H9 (cell line): Measurements from ENCODE around the gene URI1. TPM values are rescaled to one million over a fixed set of nuclear protein-coding genes. Genes with fewer than 3 reads are reported as not detected.

Experiments used
- DNase-seq: peaks from one replicate; pipeline ENCODE4 v3.0.0-alpha.2; 2017
- H2AFZ ChIP-seq: one replicate; pipeline ENCODE4 v1.6.1; 2013; ENCODE audit warnings: mild to moderate bottlenecking, low read length, control low read depth, moderate library complexity
- H2AK5ac ChIP-seq: 2 replicates; pipeline ENCODE4 v1.6.1; 2013; ENCODE audit warnings: low read length, control low read depth, mixed read lengths; ENCODE audit not compliant: insufficient read length
- H2BK120ac ChIP-seq: one replicate; pipeline ENCODE4 v1.6.1; 2013; ENCODE audit warnings: low read depth, mild to moderate bottlenecking, low read length, control low read depth, inconsistent platforms; ENCODE audit not compliant: poor library complexity, severe bottlenecking
- H2BK12ac ChIP-seq: 2 replicates; pipeline ENCODE4 v1.6.1; 2013; ENCODE audit warnings: low read length, control low read depth, mixed read lengths, low read depth; ENCODE audit not compliant: insufficient read length
- H2BK15ac ChIP-seq: 2 replicates; pipeline ENCODE4 v1.6.1; 2013; ENCODE audit warnings: low read depth, low read length, control low read depth
- H2BK20ac ChIP-seq: one replicate; pipeline ENCODE4 v1.6.1; 2013; ENCODE audit warnings: low read depth, mild to moderate bottlenecking, low read length, control low read depth, inconsistent platforms; ENCODE audit not compliant: poor library complexity, severe bottlenecking
- H2BK5ac ChIP-seq: 2 replicates; pipeline ENCODE4 v1.6.1; 2013; ENCODE audit warnings: low read length, control low read depth, mixed read lengths; ENCODE audit not compliant: insufficient read length
- H3K14ac ChIP-seq: 2 replicates; pipeline ENCODE4 v1.6.1; 2013; ENCODE audit warnings: low read length, control low read depth; ENCODE audit not compliant: insufficient read depth
- H3K18ac ChIP-seq: 2 replicates; pipeline ENCODE4 v1.6.1; 2013; ENCODE audit warnings: low read depth, mild to moderate bottlenecking, mixed read lengths, low read length, control low read depth; ENCODE audit not compliant: insufficient read length
- H3K23ac ChIP-seq: 2 replicates; pipeline ENCODE4 v1.6.1; 2013; ENCODE audit warnings: low read length, control low read depth, mixed read lengths, low read depth; ENCODE audit not compliant: insufficient read length
- H3K23me2 ChIP-seq: 2 replicates; pipeline ENCODE4 v1.6.1; 2013; ENCODE audit warnings: low read depth, mild to moderate bottlenecking, mixed read lengths, low read length, control low read depth; ENCODE audit not compliant: insufficient read length, poor library complexity, severe bottlenecking
- H3K27ac ChIP-seq: 2 replicates; pipeline ENCODE4 v1.5.1; 2013; ENCODE audit warnings: low read length, control low read depth, mixed read lengths, low read depth; ENCODE audit not compliant: insufficient read length
- H3K27me3 ChIP-seq: 2 replicates; pipeline ENCODE4 v1.6.1; 2013; ENCODE audit warnings: low read length, control low read depth, inconsistent platforms; ENCODE audit not compliant: insufficient read depth
- H3K4ac ChIP-seq: 2 replicates; pipeline ENCODE4 v1.6.1; 2013; ENCODE audit warnings: low read depth, mild to moderate bottlenecking, control low read depth, inconsistent platforms, low read length, moderate library complexity
- H3K4me1 ChIP-seq: 2 replicates; pipeline ENCODE4 v1.6.1; 2013; ENCODE audit warnings: low read length, control low read depth, inconsistent platforms; ENCODE audit not compliant: insufficient read depth
- H3K4me2 ChIP-seq: 2 replicates; pipeline ENCODE4 v1.6.1; 2013; ENCODE audit warnings: low read length, control low read depth, mixed read lengths; ENCODE audit not compliant: insufficient read length, insufficient read depth
- H3K56ac ChIP-seq: 2 replicates; pipeline ENCODE4 v1.6.1; 2013; ENCODE audit warnings: low read depth, mild to moderate bottlenecking, mixed read lengths, low read length, control low read depth; ENCODE audit not compliant: insufficient read length
- H3K79me1 ChIP-seq: 2 replicates; pipeline ENCODE4 v1.6.1; 2013; ENCODE audit warnings: low read depth, mild to moderate bottlenecking, moderate library complexity, low read length, control low read depth, inconsistent platforms; ENCODE audit not compliant: insufficient read depth, poor library complexity, severe bottlenecking
- H3K79me2 ChIP-seq: 2 replicates; pipeline ENCODE4 v1.6.1; 2013; ENCODE audit warnings: low read length, control low read depth, inconsistent platforms; ENCODE audit not compliant: insufficient read depth
- H3K9ac ChIP-seq: 2 replicates; pipeline ENCODE4 v1.6.1; 2013; ENCODE audit warnings: low read length, control low read depth, mixed read lengths; ENCODE audit not compliant: insufficient read length; ENCODE audit errors: extremely low read depth
- H3K9me3 ChIP-seq: one replicate; pipeline ENCODE4 v1.6.1; 2013; ENCODE audit warnings: low read depth, low read length, inconsistent platforms; ENCODE audit not compliant: control insufficient read depth
- H3T11ph ChIP-seq: one replicate; pipeline ENCODE4 v1.6.1; 2013; ENCODE audit warnings: mild to moderate bottlenecking, low read length, control low read depth, inconsistent platforms
- H4K20me1 ChIP-seq: one replicate; pipeline ENCODE4 v1.6.1; 2013; ENCODE audit not compliant: control insufficient read depth, insufficient read length, insufficient read depth
- H4K5ac ChIP-seq: 2 replicates; pipeline ENCODE4 v1.6.1; 2013; ENCODE audit warnings: low read depth, mild to moderate bottlenecking, mixed read lengths, low read length, control low read depth; ENCODE audit not compliant: insufficient read length
- H4K8ac ChIP-seq: replicated peaks from 2 replicates; pipeline ENCODE4 v1.6.1; 2013; ENCODE audit warnings: low read length, control low read depth, mixed read lengths, low read depth; ENCODE audit not compliant: insufficient read length
- H4K91ac ChIP-seq: 2 replicates; pipeline ENCODE4 v1.6.1; 2013; ENCODE audit warnings: low read depth, mild to moderate bottlenecking, moderate library complexity, mixed read lengths, low read length, control low read depth; ENCODE audit not compliant: insufficient read length
- H3K27ac Mint-ChIP-seq, 3 experiments: 2 replicates in 2 of 3; 3 replicates in 1 of 3; pipeline ENCODE4 v1.8.0; 2020 to 2021; ENCODE audit warnings: mixed read lengths in 3 of 3, mild to moderate bottlenecking in 1 of 3, moderate library complexity in 1 of 3
- H3K27me3 Mint-ChIP-seq: 2 replicates; pipeline ENCODE4 v1.8.0; 2021; ENCODE audit warnings: low read depth, mild to moderate bottlenecking, moderate library complexity, mixed read lengths
- H3K36me3 Mint-ChIP-seq, 3 experiments: 2 replicates in 2 of 3; 3 replicates in 1 of 3; pipeline ENCODE4 v1.8.0; 2020 to 2021; ENCODE audit warnings: low read depth in 3 of 3, mixed read lengths in 3 of 3; ENCODE audit not compliant: insufficient read depth in 1 of 3
- H3K4me1 Mint-ChIP-seq, 2 experiments: 2 replicates each; pipeline ENCODE4 v1.8.0; 2020; ENCODE audit warnings: mixed read lengths in 2 of 2
- H3K4me3 Mint-ChIP-seq, 2 experiments: 2 replicates in 1 of 2; 3 replicates in 1 of 2; pipeline ENCODE4 v1.8.0; 2020 to 2021; ENCODE audit warnings: mild to moderate bottlenecking in 2 of 2, mixed read lengths in 2 of 2, moderate library complexity in 1 of 2
- H3K9me3 Mint-ChIP-seq, 2 experiments: 2 replicates in 1 of 2; 3 replicates in 1 of 2; pipeline ENCODE4 v1.8.0; 2020; ENCODE audit warnings: mild to moderate bottlenecking in 2 of 2, mixed read lengths in 2 of 2, moderate library complexity in 1 of 2
- WGBS: extraction: QIAGEN DNeasy Blood & Tissue Kit; methylation state at CpG from one replicate; pipeline ENCODE4 v1.1.7; 2013; ENCODE audit warnings: missing lambda C conversion rate, low lambda C conversion rate, mixed read lengths; ENCODE audit not compliant: insufficient read length; ENCODE audit errors: extremely low coverage; 5-methylcytosine and 5-hydroxymethylcytosine counted together
- total RNA-seq: library from RNA; stranded (reverse); gene quantifications from 2 replicates; pipeline ENCODE4 v1.2.1, GENCODE V29; 2021
- TF ChIP-seq, protein P1 (sequence below): fragments of 200-600 bp; sonication (generic); conservative IDR thresholded peaks from 3 replicates; pipeline ENCODE4 v1.8.0; 2021; ENCODE audit warnings: antibody characterized with exemption, mild to moderate bottlenecking

Gene URI1
- total RNA-seq, 1 experiment from 2014 or later, result 54.3 TPM

DNA sequence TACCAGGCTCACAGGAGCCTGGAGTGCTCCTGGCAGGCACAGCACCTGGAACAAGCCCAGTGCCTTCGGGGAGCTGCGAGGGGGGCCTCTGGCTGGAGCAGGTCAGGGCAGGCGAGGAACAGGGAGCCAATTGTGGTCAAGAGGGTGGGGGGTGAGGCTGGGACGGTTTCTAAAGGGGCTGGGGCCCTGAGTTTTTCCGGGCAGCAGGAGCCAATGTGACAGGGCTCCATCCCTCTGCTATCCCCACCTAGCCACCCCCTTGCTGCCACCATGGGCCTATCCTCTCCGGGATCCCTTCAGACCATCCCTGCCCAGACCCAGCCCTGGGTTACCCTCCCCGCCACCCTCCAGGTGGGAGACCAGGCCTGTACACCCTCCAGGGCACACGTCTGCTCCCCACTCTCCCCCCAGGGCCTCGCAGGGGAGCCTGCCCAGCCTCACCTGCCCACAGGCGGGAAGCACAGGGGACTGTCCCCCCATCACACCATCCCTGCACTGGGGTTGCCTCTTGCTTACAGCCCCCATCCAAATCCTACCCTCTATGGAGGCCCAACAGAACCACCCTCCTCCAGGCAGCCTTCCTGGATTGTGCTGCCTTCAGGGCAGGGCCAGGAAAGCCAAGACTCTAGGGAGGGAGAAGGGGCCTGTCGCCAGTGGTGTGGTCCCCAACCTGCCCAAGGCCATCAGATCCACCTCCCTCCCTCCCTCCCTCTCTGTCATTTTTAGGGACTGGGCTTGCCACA, 121.0 kb downstream of the URI1 start:
- H3K23me2 ChIP-seq, result no peaks in the 10 kb centered on the region
- H3K27me3 Mint-ChIP-seq, result peaks cover 3% of the 10 kb centered on the region
- H4K5ac ChIP-seq, result no peak overlapping the region
- no peaks in the 10 kb centered on the region; a peak in 1 of 7 replicates for H3K36me3 Mint-ChIP-seq
- no peaks in the 10 kb centered on the region for H3K27me3 ChIP-seq
- no peaks in the 10 kb centered on the region for H3K79me2 ChIP-seq
- no peak overlapping the region for H3T11ph ChIP-seq
- DNase-seq, result no peak
- no peaks in the 10 kb centered on the region for H4K20me1 ChIP-seq
- no peak overlapping the region for H2BK5ac ChIP-seq
- no peak overlapping the region for H2BK20ac ChIP-seq
- no peak overlapping the region for H2BK15ac ChIP-seq
- H2AFZ ChIP-seq, result no peak overlapping the region
- no peak overlapping the region for H3K14ac ChIP-seq
- H3K9ac ChIP-seq, result no peak overlapping the region
- H3K9me3 Mint-ChIP-seq, result no peaks in the 10 kb centered on the region
- H3K4me3 Mint-ChIP-seq, result no peak overlapping the region
- no peak overlapping the region for H2AK5ac ChIP-seq
- TF ChIP-seq, protein P1, sequence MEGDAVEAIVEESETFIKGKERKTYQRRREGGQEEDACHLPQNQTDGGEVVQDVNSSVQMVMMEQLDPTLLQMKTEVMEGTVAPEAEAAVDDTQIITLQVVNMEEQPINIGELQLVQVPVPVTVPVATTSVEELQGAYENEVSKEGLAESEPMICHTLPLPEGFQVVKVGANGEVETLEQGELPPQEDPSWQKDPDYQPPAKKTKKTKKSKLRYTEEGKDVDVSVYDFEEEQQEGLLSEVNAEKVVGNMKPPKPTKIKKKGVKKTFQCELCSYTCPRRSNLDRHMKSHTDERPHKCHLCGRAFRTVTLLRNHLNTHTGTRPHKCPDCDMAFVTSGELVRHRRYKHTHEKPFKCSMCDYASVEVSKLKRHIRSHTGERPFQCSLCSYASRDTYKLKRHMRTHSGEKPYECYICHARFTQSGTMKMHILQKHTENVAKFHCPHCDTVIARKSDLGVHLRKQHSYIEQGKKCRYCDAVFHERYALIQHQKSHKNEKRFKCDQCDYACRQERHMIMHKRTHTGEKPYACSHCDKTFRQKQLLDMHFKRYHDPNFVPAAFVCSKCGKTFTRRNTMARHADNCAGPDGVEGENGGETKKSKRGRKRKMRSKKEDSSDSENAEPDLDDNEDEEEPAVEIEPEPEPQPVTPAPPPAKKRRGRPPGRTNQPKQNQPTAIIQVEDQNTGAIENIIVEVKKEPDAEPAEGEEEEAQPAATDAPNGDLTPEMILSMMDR, result no peak
- no peak overlapping the region for H3K4me2 ChIP-seq
- H3K9me3 ChIP-seq, result no peaks in the 10 kb centered on the region
- no peak overlapping the region for H4K91ac ChIP-seq
- H3K56ac ChIP-seq, result no peak overlapping the region
- WGBS, result no CpG with 5 or more reads among the region's 11 CpGs
- H2BK120ac ChIP-seq, result no peak overlapping the region
- no peak overlapping the region for H3K18ac ChIP-seq
- no peaks in the 10 kb centered on the region for H3K4me1 ChIP-seq
- no peak overlapping the region for H3K4ac ChIP-seq
- no peak overlapping the region for H3K27ac ChIP-seq
- H3K79me1 ChIP-seq, result no peaks in the 10 kb centered on the region
- H2BK12ac ChIP-seq, result no peak overlapping the region
- H3K4me1 Mint-ChIP-seq, result 0 out of 4 replicates have a peak, but pooled peaks cover 0 to 3% of the 10 kb centered on the region in 2 experiments
- H4K8ac ChIP-seq, result no peak overlapping the region
- H3K27ac Mint-ChIP-seq, result no peak overlapping the region
- no peak overlapping the region for H3K23ac ChIP-seq
